Stimulated activated CD8-positive, alpha-beta memory T cell treated with anti-CD3 and anti-CD28 coated beads, Interleukin-12 subunit alpha, Interleukin-12 subunit beta, amount 100 ng/mL, for 1 hour (primary cell): Measurements from ENCODE around the gene ZNRF3.

Source experiments
- DNase-seq: peaks from one replicate; pipeline ENCODE4 v3.0.0-alpha.2; 2020; ENCODE audit warnings: low read depth

The ZNRF3 gene

GRCh38 chr22:28953976-28954880, 70.9 kb downstream of the ZNRF3 start:
- no peak for DNase-seq

GRCh38 chr22:28955817-28956216, 72.4 kb downstream of the ZNRF3 start:
- DNase-seq = peak; percentile 49

GRCh38 chr22:28956506-28956905, 73.1 kb downstream of the ZNRF3 start:
- DNase-seq = no peak

- no peak for DNase-seq
Observed at GRCh38 chr22:28958611-28959010, 75.2 kb downstream of the ZNRF3 start.

GRCh38 chr22:28962042-28962554, 78.7 kb downstream of the ZNRF3 start:
- DNase-seq = no peak

DNA sequence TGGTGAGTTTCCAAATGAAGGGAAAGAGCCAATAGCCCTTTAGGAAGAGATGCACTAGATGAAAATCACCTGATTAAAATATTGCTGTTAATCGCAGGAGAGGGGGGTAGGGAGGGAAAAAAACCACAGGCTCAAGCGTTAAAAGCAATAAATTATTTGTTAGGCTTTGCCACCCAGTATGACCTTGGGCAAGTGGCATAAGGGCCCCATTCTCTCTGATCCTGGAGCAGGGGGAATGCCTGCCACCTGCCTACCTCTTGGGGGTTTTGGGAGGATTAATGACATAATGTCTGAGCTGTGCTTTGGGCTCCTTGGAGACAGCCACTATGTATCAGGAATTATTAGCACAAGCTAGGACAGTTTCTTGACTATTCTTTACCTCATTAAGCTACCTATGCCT, 80.0 kb downstream of the ZNRF3 start:
- no peak for DNase-seq

GRCh38 chr22:28967163-28967665, 83.8 kb downstream of the ZNRF3 start:
- no peak for DNase-seq

- DNase-seq = no peak
Observed at GRCh38 chr22:28967969-28968368, 84.6 kb downstream of the ZNRF3 start.

- no peak for DNase-seq
Observed at GRCh38 chr22:28969401-28970168, 86.2 kb downstream of the ZNRF3 start.

- no peak for DNase-seq
Observed at GRCh38 chr22:28973352-28973751, 90.0 kb downstream of the ZNRF3 start.

DNA sequence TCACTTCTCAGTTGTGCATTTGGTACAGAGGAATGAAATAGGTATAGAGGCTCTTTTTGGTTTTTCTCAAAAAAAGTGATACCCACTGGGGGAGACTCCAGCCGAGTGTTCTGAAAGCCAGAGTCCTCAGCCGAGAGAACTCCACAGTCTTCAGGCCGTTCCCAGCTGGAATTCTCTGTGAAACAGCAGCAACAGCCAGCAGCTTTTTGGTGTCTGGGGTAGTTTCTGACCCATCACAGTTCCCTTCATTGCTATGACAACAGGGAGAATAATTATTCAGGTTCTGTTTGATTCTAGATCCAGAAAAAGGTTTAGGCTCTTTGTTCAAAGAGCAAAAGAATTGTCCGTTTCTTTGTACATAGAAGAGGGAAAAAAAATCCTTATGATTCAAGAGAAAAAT, 93.7 kb downstream of the ZNRF3 start:
- DNase-seq = no peak

DNA sequence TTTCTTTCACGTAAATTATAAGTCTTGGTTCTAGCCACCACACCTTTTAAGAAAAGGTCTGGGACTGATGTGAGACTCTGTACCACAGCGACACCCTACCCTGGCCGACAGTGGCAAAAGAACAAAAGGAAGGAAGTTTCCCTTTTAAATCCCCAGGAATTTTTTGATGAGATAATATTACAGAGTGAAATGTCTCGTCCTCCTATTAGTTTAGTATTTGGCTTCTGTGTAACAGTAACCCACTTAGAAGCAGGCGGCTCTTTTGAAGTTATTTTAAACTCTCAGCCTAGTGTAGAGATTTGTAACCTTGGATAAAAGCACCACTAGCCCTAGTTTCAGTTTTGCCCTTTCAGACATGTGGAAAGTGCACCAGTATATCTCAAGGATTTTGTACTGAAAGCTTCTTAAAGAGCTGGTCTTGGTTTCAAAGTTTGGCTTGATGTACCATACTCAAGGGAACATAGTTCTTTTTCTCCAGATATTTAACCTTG, 94.2 kb downstream of the ZNRF3 start:
- DNase-seq = no peak

GRCh38 chr22:28978158-28978557, 94.8 kb downstream of the ZNRF3 start:
- no peak for DNase-seq

DNA sequence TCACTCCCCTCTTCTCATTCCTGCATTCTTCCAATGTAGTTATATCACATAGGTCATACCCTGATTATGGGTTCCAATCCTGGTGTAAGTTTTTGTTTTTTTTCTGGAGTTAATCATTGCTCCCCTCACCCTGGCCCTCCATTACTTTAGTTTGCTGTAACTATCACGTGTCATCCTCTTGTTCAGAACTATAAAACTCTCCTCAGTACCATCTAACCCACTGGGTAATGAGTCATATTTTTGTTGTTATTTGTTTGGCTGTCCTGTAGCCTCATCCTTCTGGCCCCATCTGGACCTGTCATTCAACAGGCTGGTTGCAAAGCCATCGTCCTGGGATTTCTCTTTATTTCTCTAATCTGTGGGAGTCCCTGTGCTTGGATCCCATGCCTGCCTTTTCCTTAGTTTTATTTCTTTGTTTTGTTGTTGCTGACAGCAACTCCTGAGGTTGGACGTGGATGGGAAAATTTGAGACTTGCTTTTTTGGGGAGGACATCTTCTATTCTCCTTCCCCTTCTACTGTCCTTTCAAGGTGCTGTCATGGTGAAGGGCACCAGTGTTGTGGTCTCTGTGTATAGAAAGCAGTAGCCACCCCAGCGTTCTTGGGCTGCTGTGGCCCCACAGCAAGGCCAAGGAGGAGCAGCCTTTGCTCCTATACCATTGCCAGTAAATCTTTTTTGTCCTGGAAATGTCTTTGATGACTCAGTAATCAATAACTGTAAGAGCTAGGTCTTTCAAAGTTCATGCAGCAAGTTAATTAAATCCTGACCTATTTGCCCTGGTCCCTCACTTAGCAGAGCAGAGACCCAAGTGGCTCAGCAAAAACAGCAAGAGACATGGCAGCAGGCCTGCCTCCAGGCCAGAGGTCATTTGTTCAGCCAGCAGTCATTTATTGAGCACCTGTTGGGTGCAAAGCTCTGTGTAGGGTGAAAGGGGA, 95.8 kb downstream of the ZNRF3 start:
- DNase-seq = no peak

- DNase-seq = no peak
Observed at GRCh38 chr22:28980326-28980725, 97.0 kb downstream of the ZNRF3 start.

DNA sequence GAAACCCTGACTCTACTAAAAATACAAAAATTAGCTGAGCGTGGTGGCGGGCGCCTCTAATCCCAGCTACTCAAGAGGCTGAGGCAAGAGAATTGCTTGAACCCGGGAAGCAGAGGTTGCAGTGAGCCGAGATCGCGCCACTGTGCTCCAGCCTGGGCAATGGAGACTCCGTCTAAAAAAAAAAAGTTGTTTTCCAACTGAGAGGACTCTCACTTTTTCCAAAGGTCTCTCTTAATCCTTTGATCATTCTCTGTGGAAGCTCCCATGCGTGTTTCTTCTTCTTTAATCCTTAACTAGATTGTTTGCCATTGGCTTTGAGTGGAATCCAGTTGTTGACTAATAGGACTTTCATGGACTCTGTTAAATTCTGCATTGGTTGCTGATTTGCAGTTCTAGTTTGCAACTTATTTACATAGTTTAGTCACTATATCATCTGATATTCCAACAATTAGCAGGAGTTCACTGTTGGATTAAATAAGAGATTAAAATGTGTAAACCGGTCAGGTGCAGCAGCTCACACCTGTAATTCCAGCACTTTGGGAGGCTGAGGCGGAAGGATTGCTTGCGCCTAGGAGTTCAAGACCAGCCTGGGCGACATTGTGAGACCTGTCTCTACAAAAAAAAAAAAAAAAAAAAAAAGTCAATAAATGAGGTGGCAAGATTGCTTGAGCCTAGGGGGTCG, 98.6 kb downstream of the ZNRF3 start:
- DNase-seq = no peak

DNA sequence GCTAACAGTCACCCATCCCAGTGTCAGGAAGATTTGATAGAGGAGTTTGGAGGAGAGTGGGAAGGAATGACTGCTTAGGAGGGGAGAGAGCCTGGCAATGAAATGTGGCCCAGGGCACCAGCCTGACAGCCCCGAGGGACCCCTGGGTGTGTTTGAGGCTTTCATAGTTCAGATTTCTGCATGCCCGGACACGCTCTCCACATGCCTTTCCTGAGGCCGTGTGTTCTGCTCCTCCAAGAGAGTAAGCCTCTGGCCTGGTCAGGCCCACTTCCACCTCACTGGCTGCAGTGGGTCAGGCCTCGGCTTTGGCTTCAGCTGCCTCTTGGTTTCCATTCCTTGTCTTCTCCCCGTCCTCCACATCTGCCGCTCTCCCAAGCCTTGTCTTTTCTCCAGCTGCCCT, 99.8 kb downstream of the ZNRF3 start:
- DNase-seq = no peak

GRCh38 chr22:28983788-28984441, 100.5 kb downstream of the ZNRF3 start:
- DNase-seq = no peak

GRCh38 chr22:28984482-28985158, 101.2 kb downstream of the ZNRF3 start:
- DNase-seq = no peak
